ENCODE data around the gene PKP3.
"Not testable (repeated sequence)": the region's sequence is repeated elsewhere in the genome, so short reads cannot be mapped to it uniquely, and the experiment has no call there.

The PKP3 gene

DNA sequence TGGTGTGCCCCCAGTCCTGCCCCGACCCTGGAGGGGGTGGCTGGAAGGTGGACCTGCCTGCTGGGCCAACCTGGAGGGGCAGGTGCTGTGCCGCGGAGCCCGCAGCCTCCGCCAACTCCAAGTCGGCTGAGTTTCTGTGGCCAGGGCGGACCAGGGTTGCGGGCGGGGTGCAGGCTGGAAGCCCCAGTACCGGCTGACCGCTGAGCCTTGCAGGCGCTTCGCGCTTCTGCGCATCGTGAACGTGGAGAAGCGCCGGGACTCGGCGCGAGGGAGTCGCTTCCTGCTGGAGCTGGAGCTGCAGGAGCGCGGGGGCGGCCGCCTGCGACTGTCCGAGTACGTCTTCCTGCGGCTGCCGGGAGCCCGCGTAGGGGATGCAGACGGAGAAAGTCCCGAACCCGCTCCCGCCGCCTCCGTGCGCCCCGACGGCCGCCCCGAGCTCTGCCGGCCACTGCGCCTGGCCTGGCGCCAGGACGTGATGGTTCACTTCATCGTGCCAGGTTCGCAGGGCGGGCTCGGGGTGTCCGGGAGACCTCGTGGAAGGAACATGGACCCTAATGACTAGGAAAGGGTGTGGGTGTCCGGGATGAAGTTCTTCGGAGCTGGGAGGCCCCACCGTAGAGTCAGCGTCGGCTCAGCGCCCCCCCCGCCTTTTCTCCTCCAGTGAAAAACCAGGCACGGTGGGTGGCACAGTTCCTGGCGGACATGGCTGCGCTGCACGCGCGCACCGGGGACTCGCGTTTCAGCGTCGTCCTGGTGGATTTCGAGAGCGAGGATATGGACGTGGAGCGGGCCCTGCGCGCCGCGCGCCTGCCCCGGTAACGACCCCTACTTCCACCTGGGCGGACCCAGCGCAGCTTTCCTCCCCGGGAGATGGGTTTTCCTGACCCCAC, 14.6 kb upstream of the PKP3 start:
- no peak for DNase-seq

GRCh38 chr11:380095-380480, 13.9 kb upstream of the PKP3 start:
- DNase-seq, result no peak

GRCh38 chr11:380491-380890, 13.5 kb upstream of the PKP3 start:
- no peak for DNase-seq

DNA sequence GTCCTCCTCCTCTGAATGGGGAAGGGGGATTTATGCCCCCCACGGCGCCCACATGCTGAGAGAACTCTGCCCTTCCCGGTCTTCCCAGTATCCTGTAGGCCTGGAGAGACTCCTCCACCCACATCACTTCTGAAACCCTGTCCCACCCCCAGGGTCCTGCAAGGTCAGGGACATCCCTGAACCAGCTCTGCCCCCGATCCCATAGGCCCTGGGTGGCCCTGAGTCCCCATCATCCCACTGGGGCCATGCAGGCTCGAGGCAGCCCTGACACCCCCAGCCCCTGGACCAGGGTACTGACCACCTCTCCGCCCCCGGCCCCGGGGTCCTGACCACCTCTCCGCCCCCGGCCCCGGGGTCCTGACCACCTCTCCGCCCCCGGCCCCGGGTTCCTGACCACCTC, 13.0 kb upstream of the PKP3 start:
- DNase-seq, result no peak

DNA sequence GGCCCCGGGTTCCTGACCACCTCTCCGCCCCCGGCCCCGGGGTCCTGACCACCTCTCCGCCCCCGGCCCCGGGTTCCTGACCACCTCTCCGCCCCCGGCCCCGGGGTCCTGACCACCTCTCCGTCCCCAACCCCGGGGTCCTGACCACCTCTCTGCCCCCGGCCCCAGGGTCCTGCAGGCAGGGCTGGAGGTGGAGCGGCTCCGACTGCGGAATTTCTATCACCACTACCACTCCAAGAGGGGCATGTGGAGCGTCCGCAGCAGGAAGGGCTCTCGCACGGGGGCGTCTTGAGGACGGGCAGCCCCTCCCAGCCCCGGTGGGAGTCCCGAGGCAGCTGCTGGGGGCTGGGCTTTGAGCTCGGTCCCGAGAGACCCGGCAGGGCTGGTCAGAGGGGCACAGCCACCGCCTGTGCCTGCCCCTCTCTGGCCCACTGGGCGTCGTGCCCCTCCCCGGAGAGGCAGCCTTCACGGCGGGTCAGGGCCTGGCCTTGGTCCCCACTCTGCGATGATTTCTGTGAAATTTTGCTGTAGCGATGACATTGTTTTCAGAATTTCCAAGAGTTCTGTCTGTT, 12.4 kb upstream of the PKP3 start:
- no peak for DNase-seq

- DNase-seq, result no peak
Observed at GRCh38 chr11:382081-382629, 11.9 kb upstream of the PKP3 start.

DNA sequence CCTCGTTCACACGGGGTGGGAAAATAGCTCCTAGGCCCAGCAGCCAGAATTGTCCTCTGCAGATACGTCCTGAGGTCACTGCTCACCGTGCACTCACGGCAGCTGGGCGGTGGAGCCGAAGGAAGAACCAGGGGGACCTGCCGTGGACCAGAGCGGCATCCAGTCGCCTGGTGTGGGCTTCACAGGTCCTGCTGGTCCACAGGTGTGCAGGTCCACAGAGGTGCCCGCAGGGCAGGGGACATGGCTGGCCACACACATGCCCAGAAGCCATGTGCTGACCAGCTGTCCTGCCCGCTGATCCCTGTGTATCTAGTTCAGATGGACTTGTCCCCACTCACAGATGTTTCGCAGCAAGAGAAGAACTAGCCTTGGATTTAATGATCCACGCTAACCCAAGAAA, 10.6 kb upstream of the PKP3 start:
- DNase-seq, result no peak

DNA sequence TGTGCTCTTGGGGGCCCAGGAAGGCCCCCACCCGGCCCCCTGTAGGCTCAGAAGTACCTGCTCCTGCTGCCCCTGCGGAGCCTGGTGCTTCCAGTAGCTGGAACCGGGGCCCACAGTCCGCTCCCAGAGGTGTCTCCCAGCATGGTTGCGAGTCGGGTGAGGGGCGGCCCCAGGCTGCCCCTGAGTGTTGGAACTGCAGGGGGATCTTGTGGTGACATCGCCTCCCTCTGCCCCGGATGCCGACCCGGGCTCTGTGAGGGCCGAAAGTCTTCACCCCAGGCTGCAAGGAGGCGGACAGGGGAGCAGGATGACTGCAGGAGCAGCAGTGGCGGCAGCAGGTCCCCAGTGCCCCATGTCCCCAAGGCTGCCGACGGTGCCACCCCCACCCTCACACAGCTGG, 9.5 kb upstream of the PKP3 start:
- DNase-seq, result no peak

DNA sequence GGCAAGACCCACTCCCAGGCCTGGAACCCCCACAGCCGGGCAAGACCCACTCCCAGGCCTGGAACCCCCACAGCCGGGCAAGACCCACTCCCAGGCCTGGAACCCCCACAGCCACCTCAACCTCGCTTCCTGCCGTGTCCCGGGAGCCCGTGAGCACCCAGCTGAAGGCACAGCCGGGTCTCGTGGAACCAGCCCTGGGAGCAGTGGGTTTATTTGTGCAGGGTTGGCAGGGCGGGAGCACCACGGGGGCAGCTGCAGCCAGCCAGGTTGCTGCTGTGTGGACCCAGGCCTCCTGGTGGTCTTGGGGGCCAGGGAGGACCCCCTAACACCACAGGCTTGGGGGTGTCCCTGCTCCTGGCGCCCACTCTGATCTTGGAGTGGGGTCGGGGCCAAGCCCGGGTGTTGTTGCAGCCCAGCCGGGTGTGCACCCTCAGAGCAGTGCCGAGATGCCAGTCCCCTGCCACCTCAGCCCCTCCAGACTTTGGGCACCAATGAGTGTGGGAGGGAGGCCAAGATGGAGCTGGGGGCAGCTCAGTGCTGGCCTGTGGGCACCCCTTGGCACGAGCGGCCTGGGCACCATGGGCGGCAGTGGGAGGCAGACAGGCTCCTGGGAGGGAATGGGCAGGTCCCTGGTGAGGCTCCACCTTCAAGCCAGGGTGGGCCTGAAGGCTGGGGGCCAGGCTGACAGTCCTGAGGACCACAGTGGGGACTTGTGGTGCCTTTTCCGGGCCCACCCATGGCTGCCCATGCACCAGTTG, 8.2 kb upstream of the PKP3 start:
- DNase-seq, result no peak

DNA sequence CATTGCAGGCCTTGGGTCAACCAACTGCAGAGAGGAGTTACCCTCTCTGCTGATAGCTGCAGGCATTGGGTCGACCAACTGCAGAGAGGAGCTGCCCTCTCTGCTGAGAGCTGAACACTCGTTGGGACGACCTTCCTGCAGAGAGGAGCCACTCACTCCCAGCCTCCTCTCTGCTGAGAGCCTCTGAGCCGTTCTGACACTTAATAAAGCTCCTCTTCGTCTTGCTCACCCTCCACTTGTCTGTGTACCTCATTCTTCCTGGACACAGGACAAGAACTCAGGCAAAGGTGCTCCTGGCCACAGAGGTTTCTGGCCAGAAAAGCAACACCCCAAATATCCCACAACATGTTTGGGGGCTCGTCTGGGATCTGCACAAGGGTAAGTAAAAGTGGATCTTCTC, 7.5 kb upstream of the PKP3 start:
- DNase-seq, result no peak

- no peak for DNase-seq
Observed at GRCh38 chr11:387193-387793, 6.7 kb upstream of the PKP3 start.

GRCh38 chr11:389369-389768, 4.6 kb upstream of the PKP3 start:
- not testable (repeated sequence) for DNase-seq

- DNase-seq, result no peak
Observed at GRCh38 chr11:390175-390574, 3.8 kb upstream of the PKP3 start.

DNA sequence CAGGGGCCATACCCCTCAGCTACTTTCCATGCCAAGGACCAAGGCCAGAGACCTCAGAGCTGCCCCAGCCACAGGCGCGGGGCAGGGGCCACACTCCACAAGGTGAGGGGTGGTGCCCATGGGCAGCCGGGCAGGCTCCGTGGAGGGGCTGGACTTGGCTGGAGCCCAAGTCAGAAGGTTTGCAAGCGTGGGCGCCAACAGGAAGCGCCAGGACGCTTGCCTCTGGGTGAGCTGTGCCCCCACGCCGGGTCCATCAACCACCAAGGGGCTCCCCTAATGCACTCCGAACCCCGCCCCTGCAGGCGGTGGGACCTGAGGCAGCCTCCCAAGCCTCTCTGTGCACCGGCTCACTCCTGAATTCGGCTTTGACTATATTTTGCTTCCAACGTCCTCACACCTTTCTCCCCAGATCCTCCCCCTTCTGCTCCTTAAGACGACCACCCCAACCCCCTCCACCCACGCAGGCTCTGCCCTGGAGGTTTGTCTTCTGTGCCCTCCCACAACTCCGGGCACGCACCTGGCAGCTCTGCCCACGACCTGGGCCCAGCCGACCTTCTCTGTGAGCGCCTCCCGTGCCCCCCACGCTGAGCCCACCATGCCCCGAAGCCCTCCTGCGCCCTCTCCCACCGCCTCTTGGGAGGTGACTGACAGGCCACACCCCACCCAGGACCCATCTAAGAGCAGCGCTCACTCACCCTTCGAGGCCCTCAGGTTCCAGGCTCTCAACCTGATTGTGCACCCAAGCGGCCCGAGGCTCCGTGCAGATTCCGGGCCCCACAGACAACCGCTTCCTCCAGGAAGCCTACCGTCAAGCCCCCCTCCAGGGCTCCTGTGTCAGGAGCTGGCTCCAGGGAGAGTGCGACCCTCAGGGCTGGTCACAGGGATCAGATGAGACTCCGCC, 2.6 kb upstream of the PKP3 start:
- no peak for DNase-seq

GRCh38 chr11:392102-392777, 1.8 kb upstream of the PKP3 start:
- DNase-seq, result no peak

DNA sequence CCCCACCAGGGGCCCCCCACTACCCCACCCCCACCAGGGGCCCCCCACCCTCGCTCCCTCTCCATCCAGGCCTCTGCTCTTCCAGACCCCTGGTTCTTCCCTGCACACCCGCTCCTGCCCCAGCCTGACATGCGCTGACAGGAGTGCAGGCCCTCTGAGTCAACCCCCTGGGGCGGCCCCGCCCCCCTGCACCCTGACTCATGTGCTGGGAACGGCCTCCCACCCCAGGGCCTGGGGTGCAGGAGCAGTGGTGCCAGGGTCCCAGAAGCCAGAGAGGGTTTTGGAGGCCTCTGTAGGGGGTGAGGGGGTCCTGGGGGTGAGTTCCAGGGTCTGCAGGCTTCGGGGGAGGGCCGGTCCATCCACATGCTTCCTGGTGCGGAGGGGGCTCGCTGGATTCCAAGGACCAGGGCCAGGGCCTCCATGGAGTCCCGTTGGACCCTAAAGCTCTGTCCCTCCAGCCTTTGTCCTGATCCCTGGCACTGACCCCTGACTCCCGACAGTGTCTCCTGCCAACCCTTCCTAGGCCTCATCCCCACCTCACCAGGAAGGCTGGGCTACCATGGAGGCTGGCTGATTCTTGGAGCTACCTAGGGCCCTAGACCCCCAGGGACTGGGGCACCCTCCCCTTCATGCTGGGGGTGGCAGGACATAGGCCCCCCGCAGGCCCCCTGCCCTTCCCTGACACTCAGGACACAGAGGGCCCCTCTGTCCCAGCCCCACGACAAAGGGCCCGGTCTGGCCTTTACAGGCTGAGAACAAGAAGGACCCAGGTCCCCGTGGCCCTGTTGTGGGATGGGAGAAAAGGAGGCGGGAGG, 583 bp upstream of the PKP3 start:
- no peak for DNase-seq

DNA sequence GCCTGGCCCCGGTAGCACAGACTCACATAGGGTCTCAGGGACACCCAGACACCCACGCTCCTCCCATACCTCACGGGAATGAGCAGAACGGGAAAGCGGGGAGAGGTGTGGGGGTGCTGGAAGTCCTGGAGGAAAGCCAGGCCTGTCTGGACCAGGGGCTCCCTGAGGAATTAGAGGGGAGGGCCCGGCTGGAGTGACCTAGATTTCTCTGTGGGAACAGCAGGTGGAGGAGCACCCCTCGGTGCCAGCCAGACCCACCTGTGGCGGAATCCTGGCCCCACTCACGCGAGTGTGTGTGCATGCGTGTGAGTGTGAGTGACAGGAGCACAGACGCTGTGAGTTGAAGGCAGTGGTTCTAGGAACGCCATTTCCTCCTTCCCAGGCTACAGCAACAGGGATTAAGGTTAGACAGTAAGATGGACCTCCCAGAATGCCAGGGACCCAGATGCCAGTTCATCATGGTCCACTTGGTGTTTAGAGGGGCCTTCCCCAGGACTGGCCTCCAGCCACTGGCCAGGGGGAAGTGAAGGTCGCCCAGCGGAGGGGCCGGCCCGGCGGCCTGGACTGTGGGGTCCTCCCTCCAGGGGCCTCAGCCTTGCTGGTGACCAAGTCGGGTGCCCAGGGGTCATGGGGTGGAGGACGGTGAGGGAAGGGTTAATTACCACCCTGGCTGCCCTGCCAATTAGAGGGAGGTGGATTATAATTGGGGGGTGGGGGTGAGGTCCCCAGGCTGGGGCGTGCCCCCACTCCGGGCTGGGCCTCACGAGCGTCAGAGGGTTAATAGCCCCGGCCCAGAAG, 1.0 kb downstream of the PKP3 start:
- no peak for DNase-seq

GRCh38 chr11:395866-396265, 1.9 kb downstream of the PKP3 start:
- DNase-seq, result no peak

DNA sequence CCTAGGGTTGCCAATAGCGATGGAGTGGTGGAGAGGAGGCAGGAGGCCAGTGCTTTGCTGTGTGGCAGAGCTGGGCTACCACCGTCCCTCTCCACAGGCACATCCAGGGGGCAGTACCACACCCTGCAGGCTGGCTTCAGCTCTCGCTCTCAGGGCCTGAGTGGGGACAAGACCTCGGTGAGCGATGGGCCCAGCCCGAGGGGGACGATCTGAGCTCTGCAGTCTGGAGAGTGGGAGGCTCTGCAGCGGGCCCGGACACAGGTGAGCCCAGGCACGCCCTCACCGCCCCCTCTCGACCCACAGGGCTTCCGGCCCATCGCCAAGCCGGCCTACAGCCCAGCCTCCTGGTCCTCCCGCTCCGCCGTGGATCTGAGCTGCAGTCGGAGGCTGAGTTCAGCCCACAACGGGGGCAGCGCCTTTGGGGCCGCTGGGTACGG, 2.5 kb downstream of the PKP3 start:
- peak; percentile 30 for DNase-seq
